Caco-2 (cell line): Measurements from ENCODE around the gene SIRT2. TPM values are rescaled to one million over a fixed set of nuclear protein-coding genes. Genes with fewer than 3 reads are reported as not detected.

Experiments
- BruUV-seq: library from RNA; stranded (reverse); fragments of 400-500 nt; replicated peaks from 2 replicates; lab custom pipeline; 2021; lab: Mats Ljungman, UMichigan
- CTCF ChIA-PET: fragments of 300-600 bp; sonication (Branson Sonifier 250); formaldehyde crosslinking; loops from one replicate; lab custom pipeline; 2022; ENCODE audit warnings: antibody characterized with exemption; lab: Charles Lee
- POLR2A ChIA-PET: fragments of 300-600 bp; sonication (Branson Sonifier 250); formaldehyde crosslinking; loops from one replicate; lab custom pipeline; 2022; ENCODE audit warnings: antibody characterized with exemption; lab: Charles Lee
- DNase-seq, 2 experiments: peaks; one replicate each; pipeline versions ENCODE4 v3.0.0 to v3.0.0-alpha.2; 2020 to 2022
- H3K27me3 ChIP-seq: replicated peaks from 2 replicates; pipeline ENCODE4 v1.6.0; 2011; ENCODE audit warnings: low read length; ENCODE audit not compliant: control insufficient read depth, insufficient read depth
- H3K36me3 ChIP-seq: 2 replicates; pipeline ENCODE4 v1.5.1; 2011; ENCODE audit warnings: low read length; ENCODE audit not compliant: control insufficient read depth, insufficient read depth
- H3K4me1 ChIP-seq: fragments of 250-450 bp; sonication (Bioruptor Pico); 2 replicates; pipeline ENCODE4 v1.5.1; 2020; ENCODE audit warnings: mild to moderate bottlenecking
- H3K4me3 ChIP-seq: 2 replicates; pipeline ENCODE4 v1.5.1; 2011; ENCODE audit warnings: low read depth, mild to moderate bottlenecking, control low read depth, low read length
- H3K9me3 ChIP-seq: fragments of 250-450 bp; sonication (Bioruptor Pico); 2 replicates; pipeline ENCODE4 v1.5.1; 2020; ENCODE audit warnings: mild to moderate bottlenecking, moderate library complexity
- H3K27ac Mint-ChIP-seq: one replicate; pipeline ENCODE4 v1.8.0; 2022; ENCODE audit warnings: mixed read lengths; ENCODE audit not compliant: unreplicated experiment
- H3K27me3 Mint-ChIP-seq: one replicate; pipeline ENCODE4 v1.8.0; 2022; ENCODE audit warnings: mixed read lengths; ENCODE audit not compliant: insufficient read depth, unreplicated experiment
- H3K36me3 Mint-ChIP-seq: one replicate; pipeline ENCODE4 v1.8.0; 2022; ENCODE audit warnings: mild to moderate bottlenecking, mixed read lengths; ENCODE audit not compliant: insufficient read depth, unreplicated experiment
- H3K4me1 Mint-ChIP-seq: one replicate; pipeline ENCODE4 v1.8.0; 2022; ENCODE audit warnings: low read depth, mixed read lengths; ENCODE audit not compliant: unreplicated experiment
- H3K4me3 Mint-ChIP-seq: one replicate; pipeline ENCODE4 v1.8.0; 2022; ENCODE audit warnings: mild to moderate bottlenecking, moderate library complexity, mixed read lengths; ENCODE audit not compliant: unreplicated experiment
- H3K9me3 Mint-ChIP-seq: one replicate; pipeline ENCODE4 v1.8.0; 2022; ENCODE audit warnings: mixed read lengths; ENCODE audit not compliant: unreplicated experiment
- CTCF ChIP-seq, 2 experiments: fragments of 200-600 bp in 1 of 2; IDR thresholded peaks; 1 replicate in 1 of 2; 2 replicates in 1 of 2; pipeline versions ENCODE4 v1.5.1 to v1.8.0; 2011 to 2022; ENCODE audit warnings: antibody characterized with exemption in 1 of 2, control low read depth in 1 of 2, inconsistent platforms in 1 of 2, low read depth in 1 of 2, low read length in 1 of 2, mild to moderate bottlenecking in 1 of 2, moderate library complexity in 1 of 2; ENCODE audit not compliant: insufficient read depth in 1 of 2, severe bottlenecking in 1 of 2, unreplicated experiment in 1 of 2
- intact Hi-C: fragments of 100-400 bp; cut with micrococcal nuclease; formaldehyde crosslinking; loops from one replicate; pipeline ENCODE4 v1.10.0; 2022; ENCODE audit not compliant: unreplicated experiment
- total RNA-seq: library from RNA; stranded (reverse); gene quantifications from 2 replicates; pipeline ENCODE4 v1.2.3, GENCODE V29; 2022

The SIRT2 gene
- total RNA-seq, 1 experiment from 2014 or later = 33.3 TPM

GRCh38 chr19:38879400-38879751 lies 20.0 kb downstream of the SIRT2 start:
- Mint-ChIP-seq H3K27ac (peak overlapping the region; percentile 89), H3K4me3 (no peak overlapping the region), H3K9me3 (no peaks in the 10 kb centered on the region), H3K36me3 (peaks cover 11% of the 10 kb centered on the region), H3K4me1 (peaks cover 33% of the 10 kb centered on the region), H3K27me3 (no peaks in the 10 kb centered on the region)
- POLR2A ChIA-PET = interaction anchor here (1.1 kb wide), 1 partner anchor 28 kb away, joined by 3 read pairs; no protein-coding TSS in a partner anchor
- DNase-seq = peak in 1 of 2 experiments; percentile 68
- peaks cover 55% of the 10 kb centered on the region for H3K4me1 ChIP-seq
- H3K9me3 ChIP-seq = no peaks in the 10 kb centered on the region
- CTCF ChIA-PET = interaction anchor here (1.4 kb wide), 1 partner anchor 26 kb away, joined by 3 read pairs; no protein-coding TSS in a partner anchor
- H3K36me3 ChIP-seq = no peaks in the 10 kb centered on the region
- no peak for TF ChIP-seq CTCF (IDR thresholded peaks at IDR 0.05; ENCODE audit: insufficient read depth in 1 of 2, low read depth in 1 of 2, low read length in 1 of 2, severe bottlenecking in 1 of 2, unreplicated experiment in 1 of 2)
- intact Hi-C loops = no loop called here
- H3K4me3 ChIP-seq = no peak overlapping the region
- no TSS peak for BruUV-seq
- no peaks in the 10 kb centered on the region for H3K27me3 ChIP-seq

- BruUV-seq = TSS peak; percentile 69
- DNase-seq = no peak
- Mint-ChIP-seq H3K4me3 (peak overlapping the region; percentile 34), H3K36me3 (peaks cover 11% of the 10 kb centered on the region), H3K9me3 (no peaks in the 10 kb centered on the region), H3K27me3 (no peaks in the 10 kb centered on the region), H3K27ac (peak overlapping the region; percentile 89), H3K4me1 (peaks cover 33% of the 10 kb centered on the region)
- H3K27me3 ChIP-seq = no peaks in the 10 kb centered on the region
- intact Hi-C loops = no loop called here
- H3K9me3 ChIP-seq = no peaks in the 10 kb centered on the region
- no peaks in the 10 kb centered on the region for H3K36me3 ChIP-seq
- CTCF ChIA-PET = interaction anchor here (1.4 kb wide), 1 partner anchor 26 kb away, joined by 3 read pairs; no protein-coding TSS in a partner anchor
- H3K4me1 ChIP-seq = peaks cover 55% of the 10 kb centered on the region
- no peak overlapping the region for H3K4me3 ChIP-seq
- POLR2A ChIA-PET = interaction anchor here (1.1 kb wide), 1 partner anchor 28 kb away, joined by 3 read pairs; no protein-coding TSS in a partner anchor
- TF ChIP-seq CTCF (IDR thresholded peaks at IDR 0.05; ENCODE audit: insufficient read depth in 1 of 2, low read depth in 1 of 2, low read length in 1 of 2, severe bottlenecking in 1 of 2, unreplicated experiment in 1 of 2) = no peak
Measured at GRCh38 chr19:38878575-38879399, 20.6 kb downstream of the SIRT2 start.

- Mint-ChIP-seq H3K9me3 (no peaks in the 10 kb centered on the region), H3K27ac (peak within 1 kb of the TSS; percentile 89), H3K27me3 (no peaks in the 10 kb centered on the region), H3K36me3 (peaks cover 5% of the 10 kb centered on the region), H3K4me3 (peak within 1 kb of the TSS; percentile 34), H3K4me1 (peaks cover 25% of the 10 kb centered on the region)
- DNase-seq = no peak
- intact Hi-C loops = no loop called here
- BruUV-seq = no TSS peak
- H3K36me3 ChIP-seq = no peaks in the 10 kb centered on the region
- H3K4me3 ChIP-seq = no peak within 1 kb of the TSS
- peaks cover 48% of the 10 kb centered on the region for H3K4me1 ChIP-seq
- no peaks in the 10 kb centered on the region for H3K27me3 ChIP-seq
- ChIA-PET POLR2A (interaction anchor here (0.7 kb wide), 1 partner anchor 22 kb away, joined by 4 read pairs; the partner anchor contains the start of gene NFKBIB), CTCF (interaction anchor here (1.0 to 1.4 kb wide), 2 partner anchors 9 to 25 kb away, joined by 3 read pairs; no protein-coding TSS in a partner anchor)
- H3K9me3 ChIP-seq = no peaks in the 10 kb centered on the region
- TF ChIP-seq CTCF (IDR thresholded peaks at IDR 0.05; ENCODE audit: insufficient read depth in 1 of 2, low read depth in 1 of 2, low read length in 1 of 2, severe bottlenecking in 1 of 2, unreplicated experiment in 1 of 2) = no peak
Measured at GRCh38 chr19:38877781-38878574, 21.4 kb downstream of the SIRT2 start, which contains the start of gene RINL. TSS of gene RINL (minus strand) at chr19:38878275. CDS start at chr19:38876742, 1,533 bp downstream.
